ENCODE results near the gene TGFBR1.
"Not testable (repeated sequence)": the region's sequence is repeated elsewhere in the genome, so short reads cannot be mapped to it uniquely, and the experiment has no call there.

DNA sequence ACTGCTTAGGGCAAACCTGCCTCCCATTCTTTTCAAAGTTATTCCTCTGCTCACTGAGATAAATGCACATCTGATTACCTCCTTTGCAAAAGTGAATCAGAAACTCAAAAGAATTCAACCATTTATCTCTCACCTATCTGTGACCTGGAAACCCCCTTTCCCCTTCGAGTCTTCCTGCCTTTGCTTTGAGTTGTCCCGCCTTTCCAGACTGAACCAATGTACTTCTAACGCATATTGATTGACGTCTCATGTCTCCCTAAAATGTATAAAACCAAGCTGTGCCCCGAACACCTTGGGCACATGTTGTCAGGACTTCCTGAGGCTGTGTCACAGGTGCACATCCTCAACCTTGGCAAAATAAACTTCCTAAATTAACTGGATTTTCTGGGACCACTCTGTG is 91.6 kb downstream of the TGFBR1 start:
- TF ChIP-seq, protein P1, sequence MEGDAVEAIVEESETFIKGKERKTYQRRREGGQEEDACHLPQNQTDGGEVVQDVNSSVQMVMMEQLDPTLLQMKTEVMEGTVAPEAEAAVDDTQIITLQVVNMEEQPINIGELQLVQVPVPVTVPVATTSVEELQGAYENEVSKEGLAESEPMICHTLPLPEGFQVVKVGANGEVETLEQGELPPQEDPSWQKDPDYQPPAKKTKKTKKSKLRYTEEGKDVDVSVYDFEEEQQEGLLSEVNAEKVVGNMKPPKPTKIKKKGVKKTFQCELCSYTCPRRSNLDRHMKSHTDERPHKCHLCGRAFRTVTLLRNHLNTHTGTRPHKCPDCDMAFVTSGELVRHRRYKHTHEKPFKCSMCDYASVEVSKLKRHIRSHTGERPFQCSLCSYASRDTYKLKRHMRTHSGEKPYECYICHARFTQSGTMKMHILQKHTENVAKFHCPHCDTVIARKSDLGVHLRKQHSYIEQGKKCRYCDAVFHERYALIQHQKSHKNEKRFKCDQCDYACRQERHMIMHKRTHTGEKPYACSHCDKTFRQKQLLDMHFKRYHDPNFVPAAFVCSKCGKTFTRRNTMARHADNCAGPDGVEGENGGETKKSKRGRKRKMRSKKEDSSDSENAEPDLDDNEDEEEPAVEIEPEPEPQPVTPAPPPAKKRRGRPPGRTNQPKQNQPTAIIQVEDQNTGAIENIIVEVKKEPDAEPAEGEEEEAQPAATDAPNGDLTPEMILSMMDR (IDR thresholded peaks at IDR 0.05) = not testable (repeated sequence)
- TF ChIP-seq POLR2A (IDR thresholded peaks at IDR 0.05) = not testable (repeated sequence)

Measured in tibial nerve (tissue), 3 donors.